Measurements from ENCODE around the gene TMC6. TPM values are rescaled to one million over a fixed set of nuclear protein-coding genes. Genes with fewer than 3 reads are reported as not detected.

TMC6 gene
- total and polyA plus RNA-seq, 2 of the 13 experiments (the other 11 are each of a cell fraction or from before 2014, with no cell fraction given) = 48.4 to 99.1 TPM

DNA sequence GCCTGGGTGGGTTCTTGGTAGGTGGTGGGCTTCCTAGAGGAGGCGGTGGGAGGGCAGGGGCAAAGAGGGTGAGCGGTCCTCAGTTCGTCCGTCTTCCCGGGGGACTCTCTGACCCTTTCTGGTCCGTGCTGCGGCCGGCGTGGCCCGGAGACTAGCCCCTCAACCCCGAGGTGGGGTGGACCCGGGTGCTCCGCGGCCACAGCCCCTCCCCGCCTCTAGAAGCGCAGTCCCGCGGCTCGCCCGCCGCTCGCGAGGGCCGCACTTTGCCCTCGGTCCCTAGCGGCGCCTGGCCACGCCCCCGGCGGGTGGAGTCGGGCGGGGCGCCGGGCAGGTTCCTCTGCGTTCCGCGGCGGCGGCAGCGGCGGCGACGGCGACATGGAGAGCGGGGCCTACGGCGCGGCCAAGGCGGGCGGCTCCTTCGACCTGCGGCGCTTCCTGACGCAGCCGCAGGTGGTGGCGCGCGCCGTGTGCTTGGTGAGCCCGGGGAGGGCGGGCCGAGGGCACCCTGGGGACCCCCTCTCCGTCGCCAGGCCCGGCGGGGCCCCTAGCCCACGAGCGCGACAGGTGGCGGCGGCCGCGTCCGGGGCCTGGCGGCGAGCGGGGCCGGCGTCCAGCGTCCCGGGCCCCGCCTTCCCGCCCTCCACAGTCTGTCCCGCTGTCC, 39.8 kb upstream of the TMC6 start, which contains the start of gene SYNGR2 (continued):
- TF ChIP-seq ZNF629 (CRISPR knock-in tag; conservative IDR thresholded peaks at IDR 0.05) (peak; percentile 40), ETV6 (CRISPR knock-in tag; conservative IDR thresholded peaks at IDR 0.05) (no peak), KAT2B (IDR thresholded peaks at IDR 0.05; ENCODE audit: borderline replicate concordance, low read depth, low read length) (no peak), NR2F6 (IDR thresholded peaks at IDR 0.05) (no peak), NR2F6 (CRISPR knock-in tag; IDR thresholded peaks at IDR 0.05) (no peak), SMYD3 (CRISPR knock-in tag; IDR thresholded peaks at IDR 0.05) (no peak), BRD4 (CRISPR knock-in tag; IDR thresholded peaks at IDR 0.05) (peak; percentile 39; the same call in 1 of the 2 replicates), FIP1L1 (IDR thresholded peaks at IDR 0.05; ENCODE audit: borderline replicate concordance, insufficient read depth, low read depth, low read length) (no peak), ZNF670 (CRISPR knock-in tag; IDR thresholded peaks at IDR 0.05; ENCODE audit: borderline replicate concordance) (no peak), CC2D1A (CRISPR knock-in tag; IDR thresholded peaks at IDR 0.05) (no peak), FOXJ3 (CRISPR knock-in tag; IDR thresholded peaks at IDR 0.05; ENCODE audit: borderline replicate concordance) (no peak), ZNF446 (CRISPR knock-in tag; IDR thresholded peaks at IDR 0.05) (peak; percentile 51; the same call in 1 of the 2 replicates), HNRNPL (IDR thresholded peaks at IDR 0.05; ENCODE audit: low read depth, low read length) (no peak), NFIC (IDR thresholded peaks at IDR 0.05; ENCODE audit: low read length) (no peak), SIN3A (IDR thresholded peaks at IDR 0.05; ENCODE audit: borderline replicate concordance, low read depth, low read length) (peak; percentile 73; the same call in 1 of the 2 replicates), PHF5A (CRISPR knock-in tag; IDR thresholded peaks at IDR 0.05; ENCODE audit: low read depth, unreplicated experiment) (peak; percentile 94), ZFYVE20 (CRISPR knock-in tag; IDR thresholded peaks at IDR 0.05; ENCODE audit: borderline replicate concordance, low read depth) (0 out of 2 replicates have a peak, but pooled peaks have one; percentile 67), ZNF577 (CRISPR knock-in tag; IDR thresholded peaks at IDR 0.05; ENCODE audit: borderline replicate concordance, low read depth) (no peak), ATF1 (CRISPR knock-in tag; IDR thresholded peaks at IDR 0.05) (no peak), ARNT (IDR thresholded peaks at IDR 0.05) (no peak)
- TF ChIP-seq, protein P1, sequence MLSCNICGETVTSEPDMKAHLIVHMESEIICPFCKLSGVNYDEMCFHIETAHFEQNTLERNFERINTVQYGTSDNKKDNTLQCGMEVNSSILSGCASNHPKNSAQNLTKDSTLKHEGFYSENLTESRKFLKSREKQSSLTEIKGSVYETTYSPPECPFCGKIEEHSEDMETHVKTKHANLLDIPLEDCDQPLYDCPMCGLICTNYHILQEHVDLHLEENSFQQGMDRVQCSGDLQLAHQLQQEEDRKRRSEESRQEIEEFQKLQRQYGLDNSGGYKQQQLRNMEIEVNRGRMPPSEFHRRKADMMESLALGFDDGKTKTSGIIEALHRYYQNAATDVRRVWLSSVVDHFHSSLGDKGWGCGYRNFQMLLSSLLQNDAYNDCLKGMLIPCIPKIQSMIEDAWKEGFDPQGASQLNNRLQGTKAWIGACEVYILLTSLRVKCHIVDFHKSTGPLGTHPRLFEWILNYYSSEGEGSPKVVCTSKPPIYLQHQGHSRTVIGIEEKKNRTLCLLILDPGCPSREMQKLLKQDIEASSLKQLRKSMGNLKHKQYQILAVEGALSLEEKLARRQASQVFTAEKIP (CRISPR knock-in tag; IDR thresholded peaks at IDR 0.05; ENCODE audit: borderline replicate concordance) = no peak
- TF ChIP-seq, protein P2, sequence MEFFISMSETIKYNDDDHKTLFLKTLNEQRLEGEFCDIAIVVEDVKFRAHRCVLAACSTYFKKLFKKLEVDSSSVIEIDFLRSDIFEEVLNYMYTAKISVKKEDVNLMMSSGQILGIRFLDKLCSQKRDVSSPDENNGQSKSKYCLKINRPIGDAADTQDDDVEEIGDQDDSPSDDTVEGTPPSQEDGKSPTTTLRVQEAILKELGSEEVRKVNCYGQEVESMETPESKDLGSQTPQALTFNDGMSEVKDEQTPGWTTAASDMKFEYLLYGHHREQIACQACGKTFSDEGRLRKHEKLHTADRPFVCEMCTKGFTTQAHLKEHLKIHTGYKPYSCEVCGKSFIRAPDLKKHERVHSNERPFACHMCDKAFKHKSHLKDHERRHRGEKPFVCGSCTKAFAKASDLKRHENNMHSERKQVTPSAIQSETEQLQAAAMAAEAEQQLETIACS (CRISPR knock-in tag; IDR thresholded peaks at IDR 0.05) = peak; percentile 92
- TF ChIP-seq, protein P3, sequence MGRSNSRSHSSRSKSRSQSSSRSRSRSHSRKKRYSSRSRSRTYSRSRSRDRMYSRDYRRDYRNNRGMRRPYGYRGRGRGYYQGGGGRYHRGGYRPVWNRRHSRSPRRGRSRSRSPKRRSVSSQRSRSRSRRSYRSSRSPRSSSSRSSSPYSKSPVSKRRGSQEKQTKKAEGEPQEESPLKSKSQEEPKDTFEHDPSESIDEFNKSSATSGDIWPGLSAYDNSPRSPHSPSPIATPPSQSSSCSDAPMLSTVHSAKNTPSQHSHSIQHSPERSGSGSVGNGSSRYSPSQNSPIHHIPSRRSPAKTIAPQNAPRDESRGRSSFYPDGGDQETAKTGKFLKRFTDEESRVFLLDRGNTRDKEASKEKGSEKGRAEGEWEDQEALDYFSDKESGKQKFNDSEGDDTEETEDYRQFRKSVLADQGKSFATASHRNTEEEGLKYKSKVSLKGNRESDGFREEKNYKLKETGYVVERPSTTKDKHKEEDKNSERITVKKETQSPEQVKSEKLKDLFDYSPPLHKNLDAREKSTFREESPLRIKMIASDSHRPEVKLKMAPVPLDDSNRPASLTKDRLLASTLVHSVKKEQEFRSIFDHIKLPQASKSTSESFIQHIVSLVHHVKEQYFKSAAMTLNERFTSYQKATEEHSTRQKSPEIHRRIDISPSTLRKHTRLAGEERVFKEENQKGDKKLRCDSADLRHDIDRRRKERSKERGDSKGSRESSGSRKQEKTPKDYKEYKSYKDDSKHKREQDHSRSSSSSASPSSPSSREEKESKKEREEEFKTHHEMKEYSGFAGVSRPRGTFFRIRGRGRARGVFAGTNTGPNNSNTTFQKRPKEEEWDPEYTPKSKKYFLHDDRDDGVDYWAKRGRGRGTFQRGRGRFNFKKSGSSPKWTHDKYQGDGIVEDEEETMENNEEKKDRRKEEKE (IDR thresholded peaks at IDR 0.05) = no peak
- TF ChIP-seq, protein P4, sequence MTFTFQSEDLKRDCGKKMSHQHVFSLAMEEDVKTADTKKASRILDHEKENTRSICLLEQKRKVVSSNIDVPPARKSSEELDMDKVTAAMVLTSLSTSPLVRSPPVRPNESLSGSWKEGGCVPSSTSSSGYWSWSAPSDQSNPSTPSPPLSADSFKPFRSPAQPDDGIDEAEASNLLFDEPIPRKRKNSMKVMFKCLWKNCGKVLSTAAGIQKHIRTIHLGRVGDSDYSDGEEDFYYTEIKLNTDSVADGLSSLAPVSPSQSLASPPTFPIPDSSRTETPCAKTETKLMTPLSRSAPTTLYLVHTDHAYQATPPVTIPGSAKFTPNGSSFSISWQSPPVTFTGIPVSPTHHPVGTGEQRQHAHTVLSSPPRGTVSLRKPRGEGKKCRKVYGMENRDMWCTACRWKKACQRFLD (CRISPR knock-in tag; IDR thresholded peaks at IDR 0.05; ENCODE audit: borderline replicate concordance) = no peak
- TF ChIP-seq, protein P5, sequence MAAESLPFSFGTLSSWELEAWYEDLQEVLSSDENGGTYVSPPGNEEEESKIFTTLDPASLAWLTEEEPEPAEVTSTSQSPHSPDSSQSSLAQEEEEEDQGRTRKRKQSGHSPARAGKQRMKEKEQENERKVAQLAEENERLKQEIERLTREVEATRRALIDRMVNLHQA (CRISPR knock-in tag; IDR thresholded peaks at IDR 0.05) = no peak

Data from HepG2 (cell line).